Fibroblast of lung (primary cell): ENCODE data around the gene RNASE4. TPM values are rescaled to one million over a fixed set of nuclear protein-coding genes. Genes with fewer than 3 reads are reported as not detected.
A peak's percentile ranks its signal among the peaks of the same experiment; 100 is the strongest.

Source experiments
- DNase-seq, 2 donors: peaks; one replicate each; pipeline versions ENCODE4 v3.0.0 to v3.0.0-alpha.2; 2010; ENCODE audit warnings: low read depth in 2 of 2
- H2AFZ ChIP-seq: 2 replicates; pipeline ENCODE4 v1.5.1; 2012; ENCODE audit warnings: low read length, control low read depth, inconsistent platforms
- H3K27ac ChIP-seq: 2 replicates; pipeline ENCODE4 v1.5.1; 2011; ENCODE audit warnings: low read length, control low read depth; ENCODE audit not compliant: insufficient read depth
- H3K27me3 ChIP-seq: 2 replicates; pipeline ENCODE4 v1.5.1; 2011; ENCODE audit warnings: mild to moderate bottlenecking, low read length; ENCODE audit not compliant: control insufficient read depth, insufficient read depth
- H3K36me3 ChIP-seq: 2 replicates; pipeline ENCODE4 v1.5.1; 2011; ENCODE audit warnings: low read length; ENCODE audit not compliant: control insufficient read depth, insufficient read depth
- H3K4me1 ChIP-seq: 2 replicates; pipeline ENCODE4 v1.5.1; 2011; ENCODE audit warnings: low read length; ENCODE audit not compliant: control insufficient read depth, insufficient read depth; ENCODE audit errors: extremely low read depth
- H3K4me2 ChIP-seq: 2 replicates; pipeline ENCODE4 v1.5.1; 2011; ENCODE audit warnings: low read length, control low read depth; ENCODE audit not compliant: insufficient read depth; ENCODE audit errors: extremely low read depth
- H3K4me3 ChIP-seq, 4 experiments: fragments of 200-600 bp in 1 of 4; sonication (generic) in 1 of 4; replicated peaks in 1 of 4; 2 replicates each; pipeline ENCODE4 v1.5.1; 2011 to 2016; ENCODE audit warnings: low read length in 4 of 4, low read depth in 3 of 4, mild to moderate bottlenecking in 3 of 4, control low read depth in 2 of 4, inconsistent platforms in 1 of 4, mixed read lengths in 1 of 4; ENCODE audit not compliant: insufficient read depth in 1 of 4; ENCODE audit errors: control extremely low read depth in 1 of 4
- H3K79me2 ChIP-seq: 2 replicates; pipeline ENCODE4 v1.5.1; 2012; ENCODE audit warnings: mild to moderate bottlenecking, low read length, inconsistent platforms; ENCODE audit not compliant: control insufficient read depth, insufficient read depth
- H3K9ac ChIP-seq: 2 replicates; pipeline ENCODE4 v1.5.1; 2011; ENCODE audit warnings: mild to moderate bottlenecking, low read length, control low read depth; ENCODE audit not compliant: insufficient read depth
- H3K9me3 ChIP-seq: 2 replicates; pipeline ENCODE4 v1.5.1; 2012; ENCODE audit warnings: low read depth, low read length; ENCODE audit not compliant: control insufficient read depth, insufficient read depth
- H4K20me1 ChIP-seq: 2 replicates; pipeline ENCODE4 v1.5.1; 2011; ENCODE audit warnings: low read length; ENCODE audit not compliant: control insufficient read depth, insufficient read depth; ENCODE audit errors: extremely low read depth
- CTCF ChIP-seq, 2 donors: IDR thresholded peaks in 1 of 2; conservative IDR thresholded peaks in 1 of 2; 1 replicate in 1 of 2; 2 replicates in 1 of 2; pipeline ENCODE4 v1.5.1; 2011 to 2012; ENCODE audit warnings: low read length in 2 of 2, control low read depth in 1 of 2, inconsistent platforms in 1 of 2, low read depth in 1 of 2, mild to moderate bottlenecking in 1 of 2
- EZH2 ChIP-seq: IDR thresholded peaks from 2 replicates; pipeline ENCODE4 v1.5.1; 2012; ENCODE audit warnings: low read length, control low read depth, mild to moderate bottlenecking; ENCODE audit errors: missing control alignments
- polyA plus RNA-seq, 2 donors: library from polyadenylated mRNA; depleted of rRNA in 1 of 2; stranded (reverse) in 1 of 2; unstranded in 1 of 2; fragments of >200 nt; gene quantifications; 2 replicates each; pipeline ENCODE4 v1.2.1, GENCODE V29; 2011 to 2012; ENCODE audit warnings: missing spikeins in 1 of 2
- total RNA-seq: library from RNA; depleted of rRNA; stranded (reverse); fragments of >200 nt; gene quantifications from 2 replicates; pipeline ENCODE4 v1.2.1, GENCODE V29; 2014

RNASE4 gene
- total and polyA plus RNA-seq, 2 donors (not counting 1 experiment from before 2014, with no cell fraction given), result 22.1 to 43.9 TPM

- Histone ChIP-seq H2AFZ (peak overlapping the region; percentile 88), H3K9ac (peak overlapping the region; percentile 97), H3K4me1 (no peaks in the 10 kb centered on the region), H3K4me2 (peak overlapping the region; percentile 96), H3K4me3 (peak overlapping the region; percentile 82 to 99 (median 92)), H4K20me1 (no peaks in the 10 kb centered on the region), H3K9me3 (no peaks in the 10 kb centered on the region), H3K36me3 (no peaks in the 10 kb centered on the region), H3K27me3 (no peaks in the 10 kb centered on the region), H3K27ac (peak overlapping the region; percentile 99), H3K79me2 (no peaks in the 10 kb centered on the region)
- DNase-seq, result no peak
- TF ChIP-seq EZH2, result no peak
- no peak for TF ChIP-seq CTCF (conservative IDR thresholded peaks at IDR 0.05 in 1 of 2, IDR thresholded peaks at IDR 0.05 in 1 of 2; ENCODE audit: low read depth in 1 of 2, low read length in 2 of 2)
These were observed 2.3 kb upstream of the RNASE4 start for GRCh38 chr14:20682127-20682434.

GRCh38 chr14:20682435-20683124, 1.8 kb upstream of the RNASE4 start:
- Histone ChIP-seq H3K9me3 (no peaks in the 10 kb centered on the region), H2AFZ (peak overlapping the region; percentile 88), H3K79me2 (no peaks in the 10 kb centered on the region), H3K27ac (peak overlapping the region; percentile 99), H3K4me2 (peak overlapping the region; percentile 96), H3K4me3 (peak overlapping the region; percentile 82 to 99 (median 92)), H4K20me1 (no peaks in the 10 kb centered on the region), H3K36me3 (no peaks in the 10 kb centered on the region), H3K27me3 (no peaks in the 10 kb centered on the region), H3K4me1 (no peaks in the 10 kb centered on the region), H3K9ac (peak overlapping the region; percentile 97)
- DNase-seq, result peak; percentile 94 to 95
- TF ChIP-seq EZH2, result no peak
- no peak for TF ChIP-seq CTCF (conservative IDR thresholded peaks at IDR 0.05 in 1 of 2, IDR thresholded peaks at IDR 0.05 in 1 of 2; ENCODE audit: low read depth in 1 of 2, low read length in 2 of 2)

GRCh38 chr14:20683125-20683890, 1.1 kb upstream of the RNASE4 start:
- Histone ChIP-seq H3K4me2 (peak overlapping the region; percentile 99), H3K9me3 (no peaks in the 10 kb centered on the region), H3K4me3 (peak overlapping the region; percentile 82 to 99 (median 92)), H3K27ac (peak overlapping the region; percentile 99), H4K20me1 (no peaks in the 10 kb centered on the region), H3K9ac (peak overlapping the region; percentile 97), H3K79me2 (no peaks in the 10 kb centered on the region), H3K4me1 (no peaks in the 10 kb centered on the region), H2AFZ (peak overlapping the region; percentile 88), H3K36me3 (no peaks in the 10 kb centered on the region), H3K27me3 (no peaks in the 10 kb centered on the region)
- TF ChIP-seq CTCF (conservative IDR thresholded peaks at IDR 0.05 in 1 of 2, IDR thresholded peaks at IDR 0.05 in 1 of 2; ENCODE audit: low read depth in 1 of 2, low read length in 2 of 2), result no peak
- no peak for TF ChIP-seq EZH2
- peak; percentile 88 to 96 for DNase-seq
